Suprapubic skin (tissue), 4 donors: ENCODE results near the gene WASHC1.
"Not testable (repeated sequence)": the region's sequence is repeated elsewhere in the genome, so short reads cannot be mapped to it uniquely, and the experiment has no call there.

ENCODE experiments used
- EP300 ChIP-seq: sonication (generic); formaldehyde crosslinking; IDR thresholded peaks from one replicate; pipeline ENCODE4 v1.6.1; 2017; ENCODE audit warnings: antibody characterized with exemption
- POLR2A ChIP-seq, 2 donors: fragments of 450-650 bp; IDR thresholded peaks; one replicate each; pipeline ENCODE4 v1.6.1; 2017; ENCODE audit warnings: antibody characterized with exemption in 2 of 2, mild to moderate bottlenecking in 2 of 2, moderate library complexity in 2 of 2
- POLR2AphosphoS5 ChIP-seq, 3 donors: sonication (generic); formaldehyde crosslinking; IDR thresholded peaks; one replicate each; pipeline ENCODE4 v1.6.1; 2017; ENCODE audit warnings: antibody characterized with exemption in 3 of 3
- TF ChIP-seq, protein P1 (sequence below), 2 donors: fragments of 200-600 bp in 1 of 2; fragments of 450-650 bp in 1 of 2; sonication (generic) in 1 of 2; IDR thresholded peaks; one replicate each; pipeline ENCODE4 v1.5.1; 2016 to 2019; ENCODE audit warnings: antibody characterized with exemption in 2 of 2, mild to moderate bottlenecking in 1 of 2, moderate library complexity in 1 of 2

DNA sequence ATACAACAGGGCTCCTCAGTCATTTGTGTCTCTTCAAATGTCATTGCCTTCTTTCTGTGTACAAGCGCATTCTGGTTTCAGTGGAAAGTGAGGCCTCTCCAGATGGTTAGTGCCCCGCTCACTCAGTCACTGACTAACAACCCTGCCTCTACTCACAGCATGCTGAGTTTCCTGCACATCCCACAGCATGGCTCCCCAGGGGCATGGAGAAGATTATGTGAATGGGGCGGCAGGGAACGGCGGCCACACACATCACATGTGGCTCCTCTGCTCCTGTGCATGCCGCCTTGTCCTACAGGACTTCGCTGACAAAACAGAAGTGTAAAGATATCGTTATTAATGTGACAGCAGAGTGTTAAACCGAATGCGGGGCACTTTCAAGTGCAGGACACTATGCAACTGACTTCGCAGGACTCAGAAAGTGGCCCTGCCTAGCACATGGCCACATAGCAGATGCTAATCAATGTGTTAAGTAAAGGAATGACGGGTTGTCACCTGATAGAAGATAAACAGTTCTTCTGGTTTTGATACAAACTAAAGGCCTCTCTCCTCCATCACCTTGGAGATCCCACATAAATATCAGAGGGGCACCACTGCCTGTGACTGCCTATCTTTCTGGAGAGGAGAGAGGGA lies 17.5 kb upstream of the WASHC1 start:
- TF ChIP-seq, protein P1, sequence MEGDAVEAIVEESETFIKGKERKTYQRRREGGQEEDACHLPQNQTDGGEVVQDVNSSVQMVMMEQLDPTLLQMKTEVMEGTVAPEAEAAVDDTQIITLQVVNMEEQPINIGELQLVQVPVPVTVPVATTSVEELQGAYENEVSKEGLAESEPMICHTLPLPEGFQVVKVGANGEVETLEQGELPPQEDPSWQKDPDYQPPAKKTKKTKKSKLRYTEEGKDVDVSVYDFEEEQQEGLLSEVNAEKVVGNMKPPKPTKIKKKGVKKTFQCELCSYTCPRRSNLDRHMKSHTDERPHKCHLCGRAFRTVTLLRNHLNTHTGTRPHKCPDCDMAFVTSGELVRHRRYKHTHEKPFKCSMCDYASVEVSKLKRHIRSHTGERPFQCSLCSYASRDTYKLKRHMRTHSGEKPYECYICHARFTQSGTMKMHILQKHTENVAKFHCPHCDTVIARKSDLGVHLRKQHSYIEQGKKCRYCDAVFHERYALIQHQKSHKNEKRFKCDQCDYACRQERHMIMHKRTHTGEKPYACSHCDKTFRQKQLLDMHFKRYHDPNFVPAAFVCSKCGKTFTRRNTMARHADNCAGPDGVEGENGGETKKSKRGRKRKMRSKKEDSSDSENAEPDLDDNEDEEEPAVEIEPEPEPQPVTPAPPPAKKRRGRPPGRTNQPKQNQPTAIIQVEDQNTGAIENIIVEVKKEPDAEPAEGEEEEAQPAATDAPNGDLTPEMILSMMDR (IDR thresholded peaks at IDR 0.05): not testable (repeated sequence)
- not testable (repeated sequence) for TF ChIP-seq POLR2AphosphoS5 (IDR thresholded peaks at IDR 0.05); POLR2A (IDR thresholded peaks at IDR 0.05); EP300
